K562 (cell line): ENCODE data around the gene NTN3. TPM values are rescaled to one million over a fixed set of nuclear protein-coding genes. Genes with fewer than 3 reads are reported as not detected.
A peak's percentile ranks its signal among the peaks of the same experiment; 100 is the strongest.

ENCODE experiments used
- AFF4 ChIP-seq: sonication (generic); formaldehyde crosslinking; IDR thresholded peaks from 2 replicates; pipeline ENCODE4 v1.8.0; 2023; ENCODE audit warnings: mild to moderate bottlenecking, missing genetic modification reagents
- CGGBP1 ChIP-seq: fragments of 250-450 bp; sonication (Bioruptor Pico); IDR thresholded peaks from 2 replicates; pipeline ENCODE4 v1.9.0; 2021; ENCODE audit warnings: mild to moderate bottlenecking
- CSDE1 ChIP-seq, 2 experiments: fragments of 450-650 bp; IDR thresholded peaks; 2 replicates each; pipeline ENCODE4 v1.6.1; 2016; ENCODE audit warnings: mild to moderate bottlenecking in 1 of 2
- DLX4 ChIP-seq: fragments of 250-450 bp; sonication (Bioruptor Pico); IDR thresholded peaks from 2 replicates; pipeline ENCODE4 v1.6.1; 2021; ENCODE audit warnings: mild to moderate bottlenecking
- ETS2 ChIP-seq: IDR thresholded peaks from 2 replicates; pipeline ENCODE4 v1.6.1; 2016; ENCODE audit warnings: borderline replicate concordance, missing genetic modification characterization, mild to moderate bottlenecking, moderate library complexity, missing compliant biosample characterization; ENCODE audit not compliant: poor library complexity, severe bottlenecking
- GMEB1 ChIP-seq: fragments of 250-450 bp; sonication (Bioruptor Pico); IDR thresholded peaks from 2 replicates; pipeline ENCODE4 v1.4.0; 2020; ENCODE audit warnings: mild to moderate bottlenecking
- GTF2E2 ChIP-seq: fragments of 200-800 bp; sonication (Bioruptor generic); IDR thresholded peaks from 2 replicates; pipeline ENCODE4 v1.6.1; 2016; ENCODE audit warnings: missing genetic modification characterization, missing compliant biosample characterization
- HES1 ChIP-seq: fragments of 450-650 bp; IDR thresholded peaks from 2 replicates; pipeline ENCODE4 v1.6.1; 2016; ENCODE audit warnings: low read depth, mild to moderate bottlenecking, moderate library complexity
- KAT7 ChIP-seq: sonication (generic); formaldehyde crosslinking; IDR thresholded peaks from 2 replicates; pipeline ENCODE4 v1.8.0; 2022; ENCODE audit warnings: missing genetic modification reagents, mild to moderate bottlenecking, borderline replicate concordance
- KLF10 ChIP-seq: fragments of 250-450 bp; sonication (Bioruptor Pico); IDR thresholded peaks from 2 replicates; pipeline ENCODE4 v1.6.1; 2021; ENCODE audit warnings: matching md5 sums
- NCOA6 ChIP-seq: fragments of 450-650 bp; IDR thresholded peaks from 2 replicates; pipeline ENCODE4 v1.6.1; 2017; ENCODE audit warnings: mild to moderate bottlenecking
- NFRKB ChIP-seq: fragments of 450-650 bp; IDR thresholded peaks from 2 replicates; pipeline ENCODE4 v1.6.1; 2016; ENCODE audit warnings: low read depth
- NR2F6 ChIP-seq: fragments of 450-650 bp; formaldehyde crosslinking; IDR thresholded peaks from 2 replicates; pipeline ENCODE4 v1.4.0; 2020; ENCODE audit warnings: mild to moderate bottlenecking
- NR3C1 ChIP-seq: sonication (generic); formaldehyde crosslinking; IDR thresholded peaks from 2 replicates; pipeline ENCODE4 v1.8.1; 2022; ENCODE audit warnings: missing genetic modification reagents
- PTTG1 ChIP-seq: fragments of 450-650 bp; IDR thresholded peaks from 2 replicates; pipeline ENCODE4 v1.6.1; 2016; ENCODE audit warnings: low read depth, mild to moderate bottlenecking, missing genetic modification characterization, missing compliant biosample characterization
- SETDB1 ChIP-seq: IDR thresholded peaks from one replicate; pipeline ENCODE4 v1.6.1; 2012; ENCODE audit warnings: low read length, control low read depth, inconsistent platforms
- ZNF165 ChIP-seq: fragments of 250-450 bp; sonication (Bioruptor Pico); IDR thresholded peaks from 2 replicates; pipeline ENCODE4 v1.4.0; 2020; ENCODE audit warnings: borderline replicate concordance
- ZNF445 ChIP-seq: fragments of 250-450 bp; sonication (Bioruptor Pico); IDR thresholded peaks from 2 replicates; pipeline ENCODE4 v1.4.0; 2020; ENCODE audit warnings: low read depth, mild to moderate bottlenecking, moderate library complexity
- ZNF639 ChIP-seq, 2 experiments: fragments of 200-800 bp in 1 of 2; sonication (Bioruptor generic) in 1 of 2; sonication (generic) in 1 of 2; formaldehyde crosslinking in 1 of 2; IDR thresholded peaks in 1 of 2; conservative IDR thresholded peaks in 1 of 2; 2 replicates each; pipeline versions ENCODE4 v1.5.0 to v1.6.1; 2016 to 2020; ENCODE audit warnings: missing compliant biosample characterization in 1 of 2, missing genetic modification characterization in 1 of 2, missing genetic modification reagents in 1 of 2
- polyA plus RNA-seq, 8 experiments: library from polyadenylated mRNA; depleted of rRNA in 4 of 8; stranded (reverse) in 5 of 8; unstranded in 3 of 8; fragments of >200 nt; fragmentation: Nextera tagmentation in 2 of 8; fragmentation: Illumina TruSeq in 1 of 8; extraction: Ambion mirVana in 2 of 8; extraction: Trizol in 1 of 8; gene quantifications; 2 replicates each; pipeline versions ENCODE4 v1.2.1 to v1.2.3, GENCODE V29; 2011 to 2014; ENCODE audit warnings: inconsistent platforms in 1 of 8, missing spikeins in 1 of 8
- total RNA-seq, 7 experiments: library from RNA; depleted of rRNA in 6 of 7; stranded (reverse); fragments of >200 nt in 6 of 7; fragmentation: Illumina TruSeq in 2 of 7; extraction: Trizol in 2 of 7; gene quantifications; 2 replicates each; pipeline versions ENCODE4 v1.2.1 to v1.2.3, GENCODE V29; 2011 to 2021; ENCODE audit warnings: low replicate concordance in 1 of 7

NTN3 gene
- total and polyA plus RNA-seq, 9 of the 15 experiments (the other 6 are each of a cell fraction or from before 2014, with no cell fraction given) = not detected

- no peak for TF ChIP-seq ZNF639 (CRISPR knock-in tag; conservative IDR thresholded peaks at IDR 0.05 in 1 of 2, IDR thresholded peaks at IDR 0.05 in 1 of 2)
- TF ChIP-seq KLF10 (CRISPR knock-in tag) = no peak
- no peak for TF ChIP-seq ETS2 (tag)
- TF ChIP-seq HES1 = no peak
- TF ChIP-seq CGGBP1 = no peak
- no peak for TF ChIP-seq NR3C1 (CRISPR knock-in tag)
- TF ChIP-seq ZNF165 (CRISPR knock-in tag) = no peak
- no peak for TF ChIP-seq PTTG1 (tag)
- 0 out of 2 replicates have a peak, but pooled peaks have one; percentile 29 for TF ChIP-seq NFRKB
- no peak for TF ChIP-seq SETDB1
- no peak for TF ChIP-seq AFF4 (CRISPR knock-in tag)
- no peak for TF ChIP-seq NCOA6
- no peak for TF ChIP-seq CSDE1 (IDR thresholded peaks at IDR 0.05)
- TF ChIP-seq GTF2E2 (tag) = no peak
- no peak for TF ChIP-seq KAT7
- no peak for TF ChIP-seq DLX4
- no peak for TF ChIP-seq NR2F6 (CRISPR knock-in tag)
- TF ChIP-seq GMEB1 = no peak
- TF ChIP-seq ZNF445 (CRISPR knock-in tag) = no peak
These were observed 40.2 kb downstream of the NTN3 start (continued) for GRCh38 chr16:2511128-2511800.
